HPDE6-E6E7 (cell line): ENCODE results near the gene NFKB1.

Experiments
- DNase-seq: peaks from one replicate; pipeline ENCODE4 v3.0.0; 2011; ENCODE audit warnings: missing footprints; ENCODE audit errors: extremely low spot score

NFKB1 gene

GRCh38 chr4:102500352-102500695 is 835 bp upstream of the NFKB1 start:
- DNase-seq, result no peak

GRCh38 chr4:102501447-102501696 is 213 bp downstream of the NFKB1 start:
- DNase-seq, result peak; percentile 14

GRCh38 chr4:102502543-102502818 is 1.3 kb downstream of the NFKB1 start:
- no peak for DNase-seq

GRCh38 chr4:102503301-102503746 is 2.2 kb downstream of the NFKB1 start:
- no peak for DNase-seq

GRCh38 chr4:102503831-102504786 is 3.0 kb downstream of the NFKB1 start:
- DNase-seq, result no peak

- DNase-seq, result no peak
These were observed 3.8 kb downstream of the NFKB1 start for GRCh38 chr4:102504941-102505340.

GRCh38 chr4:102505708-102506107 is 4.5 kb downstream of the NFKB1 start:
- no peak for DNase-seq

- no peak for DNase-seq
These were observed 5.4 kb downstream of the NFKB1 start for GRCh38 chr4:102506523-102506922.

- DNase-seq, result no peak
These were observed 10.9 kb downstream of the NFKB1 start for GRCh38 chr4:102511830-102512605.

GRCh38 chr4:102514298-102514964 is 13.3 kb downstream of the NFKB1 start:
- no peak for DNase-seq

GRCh38 chr4:102517753-102518152 is 16.6 kb downstream of the NFKB1 start:
- no peak for DNase-seq

- no peak for DNase-seq
These were observed 17.6 kb downstream of the NFKB1 start for GRCh38 chr4:102518703-102519131.

- no peak for DNase-seq
These were observed 18.8 kb downstream of the NFKB1 start for GRCh38 chr4:102519925-102520324.

- DNase-seq, result no peak
These were observed 20.4 kb downstream of the NFKB1 start for GRCh38 chr4:102521570-102521969.

GRCh38 chr4:102522031-102522440 is 20.9 kb downstream of the NFKB1 start:
- no peak for DNase-seq

- DNase-seq, result no peak
These were observed 23.5 kb downstream of the NFKB1 start for GRCh38 chr4:102524691-102525090.

- DNase-seq, result no peak
These were observed 23.9 kb downstream of the NFKB1 start for GRCh38 chr4:102525097-102525496.

GRCh38 chr4:102525504-102525903 is 24.3 kb downstream of the NFKB1 start:
- no peak for DNase-seq

GRCh38 chr4:102526532-102526931 is 25.4 kb downstream of the NFKB1 start:
- no peak for DNase-seq

- DNase-seq, result no peak
These were observed 26.6 kb downstream of the NFKB1 start for GRCh38 chr4:102527695-102528283.

- DNase-seq, result no peak
These were observed 28.8 kb downstream of the NFKB1 start for GRCh38 chr4:102529977-102530376.

GRCh38 chr4:102530986-102531385 is 29.8 kb downstream of the NFKB1 start:
- DNase-seq, result no peak
